GM10266 (cell line): ENCODE data around the gene SPACA7.

Experiments used
- DNase-seq: peaks from one replicate; pipeline ENCODE4 v3.0.0; 2012; ENCODE audit errors: extremely low spot score
- CTCF ChIP-seq: IDR thresholded peaks from 2 replicates; pipeline ENCODE4 v1.5.1; 2012; ENCODE audit warnings: mild to moderate bottlenecking, low read depth; ENCODE audit not compliant: control insufficient read depth, insufficient read depth; ENCODE audit errors: missing control alignments

The SPACA7 gene

GRCh38 chr13:112462408-112462807 lies 86.3 kb downstream of the SPACA7 start:
- TF ChIP-seq CTCF = no peak
- DNase-seq = no peak

- TF ChIP-seq CTCF = no peak
- DNase-seq = no peak
These were observed 88.6 kb downstream of the SPACA7 start for GRCh38 chr13:112464720-112465119.

- no peak for TF ChIP-seq CTCF
- no peak for DNase-seq
These were observed 89.3 kb downstream of the SPACA7 start for GRCh38 chr13:112465251-112466131.

- TF ChIP-seq CTCF = no peak
- no peak for DNase-seq
These were observed 90.2 kb downstream of the SPACA7 start for GRCh38 chr13:112466132-112467058.

GRCh38 chr13:112467236-112467635 lies 91.1 kb downstream of the SPACA7 start:
- DNase-seq = no peak
- TF ChIP-seq CTCF = no peak

GRCh38 chr13:112468069-112468468 lies 91.9 kb downstream of the SPACA7 start:
- DNase-seq = no peak
- no peak for TF ChIP-seq CTCF
